ENCODE measurements around the gene PLK3.

The PLK3 gene

GRCh38 chr1:44798481-44799365, 1.5 kb upstream of the PLK3 start:
- Histone ChIP-seq H3K36me3 (ENCODE audit: low read length) (no peaks in the 10 kb centered on the region), H3K9me3 (ENCODE audit: insufficient read depth, low read length) (no peaks in the 10 kb centered on the region), H3K4me3 (ENCODE audit: insufficient read depth, low read length, poor library complexity, severe bottlenecking) (no peak overlapping the region), H3K4me2 (ENCODE audit: low read depth, low read length, poor library complexity, severe bottlenecking) (no peak overlapping the region), H3K79me2 (ENCODE audit: insufficient read depth, low read length) (no peaks in the 10 kb centered on the region), H3F3A (ENCODE audit: insufficient read depth) (0 out of 2 replicates have a peak, but pooled peaks cover 6% of the 10 kb centered on the region), H2AFZ (ENCODE audit: low read depth, low read length, severe bottlenecking) (peak overlapping the region; percentile 49), H3K9ac (ENCODE audit: low read length) (no peak overlapping the region; the same call in 1 of the 2 replicates), H4K20me1 (ENCODE audit: low read depth, low read length) (no peaks in the 10 kb centered on the region), H3K27me3 (ENCODE audit: low read length) (no peaks in the 10 kb centered on the region), H3K9me2 (replicated peaks; ENCODE audit: insufficient read depth, low read length) (no peaks in the 10 kb centered on the region), H3K27ac (ENCODE audit: low read depth, low read length) (no peak overlapping the region)
- TF ChIP-seq CTCF (IDR thresholded peaks at IDR 0.05; ENCODE audit: insufficient read depth, low read length, poor library complexity, severe bottlenecking) (no peak), EZH2phosphoT487 (conservative IDR thresholded peaks at IDR 0.05; ENCODE audit: low read length) (no peak)

DNA sequence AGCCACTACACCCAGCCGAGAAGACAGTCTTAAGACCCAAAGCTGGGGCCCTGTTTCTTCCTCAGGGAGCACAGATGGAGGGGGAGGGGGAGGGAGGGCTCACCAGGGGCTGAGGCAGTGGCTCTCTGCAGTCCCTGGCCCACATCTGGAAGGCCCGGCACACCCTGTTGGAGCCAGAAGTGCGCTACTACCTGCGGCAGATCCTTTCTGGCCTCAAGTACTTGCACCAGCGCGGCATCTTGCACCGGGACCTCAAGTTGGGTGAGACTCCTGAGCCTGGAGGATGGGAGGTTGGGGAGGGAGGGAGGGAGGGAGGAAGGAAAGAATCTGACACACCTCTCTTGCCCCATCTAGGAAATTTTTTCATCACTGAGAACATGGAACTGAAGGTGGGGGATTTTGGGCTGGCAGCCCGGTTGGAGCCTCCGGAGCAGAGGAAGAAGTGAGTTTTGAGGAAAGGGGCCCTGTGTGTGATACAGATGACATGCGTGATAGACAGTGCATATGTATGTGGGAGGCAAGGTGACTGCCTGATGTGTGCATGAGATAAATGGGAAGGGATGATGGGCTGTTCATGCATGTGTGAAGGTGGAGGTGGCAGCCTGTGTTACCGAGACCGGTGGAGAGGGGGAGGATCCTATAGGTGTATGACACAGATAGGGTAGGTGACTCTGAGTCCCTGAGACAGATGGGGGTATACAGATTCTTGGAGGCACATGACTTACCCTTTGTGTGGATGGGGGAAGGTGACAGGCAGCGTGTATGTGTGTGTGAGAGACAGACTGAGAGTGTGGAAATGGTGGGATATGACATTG, 1.5 kb downstream of the PLK3 start:
- Histone ChIP-seq H3K9me3 (ENCODE audit: insufficient read depth, low read length) (no peaks in the 10 kb centered on the region), H3K79me2 (ENCODE audit: insufficient read depth, low read length) (no peaks in the 10 kb centered on the region), H2AFZ (ENCODE audit: low read depth, low read length, severe bottlenecking) (no peak overlapping the region), H3K27ac (ENCODE audit: low read depth, low read length) (no peak overlapping the region), H3K4me2 (ENCODE audit: low read depth, low read length, poor library complexity, severe bottlenecking) (peak overlapping the region; percentile 35), H3K9me2 (replicated peaks; ENCODE audit: insufficient read depth, low read length) (no peaks in the 10 kb centered on the region), H3K4me3 (ENCODE audit: insufficient read depth, low read length, poor library complexity, severe bottlenecking) (no peak overlapping the region), H4K20me1 (ENCODE audit: low read depth, low read length) (no peaks in the 10 kb centered on the region), H3K27me3 (ENCODE audit: low read length) (no peaks in the 10 kb centered on the region), H3F3A (ENCODE audit: insufficient read depth) (peaks cover 8% of the 10 kb centered on the region; the same call in 1 of the 2 replicates), H3K9ac (ENCODE audit: low read length) (peak overlapping the region; percentile 87; the same call in 1 of the 2 replicates), H3K36me3 (ENCODE audit: low read length) (no peaks in the 10 kb centered on the region)
- TF ChIP-seq EZH2phosphoT487 (conservative IDR thresholded peaks at IDR 0.05; ENCODE audit: low read length) (no peak), CTCF (IDR thresholded peaks at IDR 0.05; ENCODE audit: insufficient read depth, low read length, poor library complexity, severe bottlenecking) (no peak)

DNA sequence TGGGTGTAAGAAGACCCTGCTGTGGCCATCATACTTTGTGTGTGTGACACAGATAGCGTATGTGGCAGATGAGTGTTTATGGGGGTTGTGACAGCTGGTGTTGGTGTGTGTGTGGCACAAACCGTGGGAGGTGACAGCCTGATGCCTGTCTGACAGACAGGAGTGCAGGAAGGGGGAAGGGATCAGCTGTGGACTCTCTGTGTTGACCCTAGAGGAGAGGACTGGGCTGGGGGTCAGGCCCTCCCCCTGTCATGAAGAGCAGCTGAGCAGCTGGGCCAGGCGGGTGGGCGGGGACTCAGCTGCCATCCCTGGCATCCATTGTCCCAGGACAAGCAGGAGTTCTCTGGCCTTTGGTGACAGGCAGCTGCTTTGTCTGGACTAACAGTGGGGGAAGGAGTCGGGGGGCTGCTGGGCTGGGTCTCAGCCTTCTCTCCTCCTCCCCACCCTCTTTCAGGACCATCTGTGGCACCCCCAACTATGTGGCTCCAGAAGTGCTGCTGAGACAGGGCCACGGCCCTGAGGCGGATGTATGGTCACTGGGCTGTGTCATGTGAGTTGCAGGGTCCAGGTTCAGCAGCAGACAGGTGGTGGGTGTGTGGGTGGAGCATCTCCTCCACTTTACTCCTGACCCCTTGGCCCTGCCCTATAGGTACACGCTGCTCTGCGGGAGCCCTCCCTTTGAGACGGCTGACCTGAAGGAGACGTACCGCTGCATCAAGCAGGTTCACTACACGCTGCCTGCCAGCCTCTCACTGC, 2.3 kb downstream of the PLK3 start:
- no peaks in the 10 kb centered on the region for H3K36me3 ChIP-seq (ENCODE audit: low read length)
- H3K27me3 ChIP-seq (ENCODE audit: low read length) = no peaks in the 10 kb centered on the region
- no peaks in the 10 kb centered on the region for H3K9me3 ChIP-seq (ENCODE audit: insufficient read depth, low read length)
- H3K9me2 ChIP-seq (replicated peaks; ENCODE audit: insufficient read depth, low read length) = no peaks in the 10 kb centered on the region
- no peaks in the 10 kb centered on the region for H4K20me1 ChIP-seq (ENCODE audit: low read depth, low read length)
- H3K9ac ChIP-seq (ENCODE audit: low read length) = no peak overlapping the region
- no peak overlapping the region for H2AFZ ChIP-seq (ENCODE audit: low read depth, low read length, severe bottlenecking)
- H3K79me2 ChIP-seq (ENCODE audit: insufficient read depth, low read length) = no peaks in the 10 kb centered on the region
- no peak for TF ChIP-seq CTCF (IDR thresholded peaks at IDR 0.05; ENCODE audit: insufficient read depth, low read length, poor library complexity, severe bottlenecking)
- no peak for TF ChIP-seq EZH2phosphoT487 (conservative IDR thresholded peaks at IDR 0.05; ENCODE audit: low read length)
- H3K4me2 ChIP-seq (ENCODE audit: low read depth, low read length, poor library complexity, severe bottlenecking) = peak overlapping the region; percentile 35
- H3K4me3 ChIP-seq (ENCODE audit: insufficient read depth, low read length, poor library complexity, severe bottlenecking) = no peak overlapping the region
- H3K27ac ChIP-seq (ENCODE audit: low read depth, low read length) = no peak overlapping the region
- H3F3A ChIP-seq (ENCODE audit: insufficient read depth) = peaks cover 12% of the 10 kb centered on the region; the same call in 1 of the 2 replicates

Measured in SU-DHL-6 (cell line).